Activated CD4-positive, alpha-beta T cell treated with anti-CD3 and anti-CD28 coated beads, Interleukin-2, amount 50 U/mL, for 16 hours (primary cell): Measurements from ENCODE around the gene CGNL1.
A peak's percentile ranks its signal among the peaks of the same experiment; 100 is the strongest.

Source experiments
- DNase-seq: peaks from one replicate; pipeline ENCODE4 v3.0.0-alpha.2; 2020

CGNL1 gene

DNA sequence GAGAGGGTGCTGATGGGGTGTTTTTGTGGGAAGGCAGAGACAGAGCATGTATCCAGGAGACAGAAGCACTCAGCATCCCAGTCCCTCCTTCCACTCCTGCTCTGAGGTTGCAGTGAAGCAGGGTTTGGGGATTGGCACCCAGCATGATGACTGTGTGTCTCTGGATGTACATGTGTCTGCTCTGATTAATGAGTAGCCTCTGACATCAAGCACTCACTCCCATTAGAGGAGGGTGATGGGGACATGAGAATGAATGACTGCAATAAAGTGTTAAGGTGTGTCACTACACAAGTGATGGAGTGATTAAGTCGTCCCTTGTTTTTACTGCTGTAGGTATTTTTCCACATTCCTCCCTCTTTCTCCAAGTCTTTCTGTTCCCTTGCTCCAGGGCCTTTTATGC, 205.8 kb downstream of the CGNL1 start:
- DNase-seq = no peak

DNA sequence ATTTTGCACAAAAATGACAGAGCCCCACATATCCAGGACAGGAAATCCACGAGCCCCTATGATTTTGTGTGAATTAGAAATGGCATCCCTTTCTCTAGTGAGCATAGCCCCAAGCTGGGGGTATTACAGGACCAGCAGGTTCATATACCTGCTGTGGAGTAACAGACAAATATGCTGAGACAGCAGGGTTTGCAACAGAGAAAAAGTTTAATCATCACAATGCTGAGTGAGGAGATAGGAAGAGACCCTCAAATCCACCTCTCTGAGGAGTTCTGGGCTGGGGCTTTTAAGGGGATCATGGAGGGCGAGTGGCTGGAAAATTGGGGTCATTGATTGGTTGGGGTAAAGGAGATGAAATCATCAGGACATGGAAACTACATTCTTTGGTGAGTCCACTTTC, 207.0 kb downstream of the CGNL1 start:
- no peak for DNase-seq

DNA sequence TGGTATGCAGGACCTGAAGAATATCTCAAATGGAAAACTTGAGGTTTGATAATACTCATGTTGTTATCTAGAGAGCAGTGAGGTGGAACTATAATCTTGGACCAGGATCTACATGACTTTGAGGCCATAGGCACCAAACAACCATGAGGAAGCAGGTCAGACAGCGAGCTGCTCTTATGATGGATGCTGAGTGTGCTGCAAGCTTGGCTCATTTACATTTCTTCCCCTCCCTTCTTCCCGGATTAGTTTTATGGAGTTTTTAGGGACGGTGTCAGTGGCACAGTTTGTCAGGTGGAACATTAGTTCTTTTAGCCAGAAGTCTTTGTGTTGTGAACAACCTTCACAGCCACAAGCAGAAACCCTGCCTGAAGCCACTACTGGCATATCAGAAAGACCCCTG, 207.4 kb downstream of the CGNL1 start:
- DNase-seq = no peak

DNA sequence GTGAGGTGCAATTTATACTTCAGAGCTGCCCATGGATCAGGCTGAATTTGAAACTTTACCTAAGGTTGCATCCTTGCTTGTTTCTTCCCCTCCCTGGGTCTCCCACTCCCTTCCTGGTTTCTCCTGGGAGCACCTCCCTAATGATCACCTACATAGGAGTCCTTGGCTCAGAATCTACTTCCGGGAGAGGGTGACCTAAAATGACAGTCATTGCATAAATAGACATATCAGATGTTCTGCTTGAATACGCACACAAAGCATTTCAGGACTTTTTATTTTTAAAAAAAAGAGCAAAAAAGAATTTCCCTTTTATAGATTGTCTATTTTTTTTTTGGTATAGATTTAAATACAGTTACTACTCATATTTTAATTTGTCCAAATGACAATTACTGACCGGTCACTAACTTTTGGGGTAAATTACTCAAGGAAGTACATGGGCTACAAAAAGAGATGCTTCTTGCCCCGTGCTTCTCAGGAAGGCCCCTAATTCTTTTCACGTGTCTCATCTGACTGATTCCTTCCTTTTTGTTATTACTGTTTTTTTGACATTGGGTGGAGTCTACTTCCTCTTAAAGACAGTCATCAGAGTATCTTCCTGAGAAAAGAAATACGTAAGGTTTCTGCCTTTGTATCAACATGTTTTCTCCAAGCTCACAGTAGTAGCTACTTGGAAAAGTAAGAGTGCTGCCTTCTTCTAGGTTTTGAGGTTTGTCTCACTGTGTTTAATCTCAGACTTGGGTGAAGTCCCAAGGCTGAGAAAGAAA, 210.5 kb downstream of the CGNL1 start:
- DNase-seq = peak; percentile 42

DNA sequence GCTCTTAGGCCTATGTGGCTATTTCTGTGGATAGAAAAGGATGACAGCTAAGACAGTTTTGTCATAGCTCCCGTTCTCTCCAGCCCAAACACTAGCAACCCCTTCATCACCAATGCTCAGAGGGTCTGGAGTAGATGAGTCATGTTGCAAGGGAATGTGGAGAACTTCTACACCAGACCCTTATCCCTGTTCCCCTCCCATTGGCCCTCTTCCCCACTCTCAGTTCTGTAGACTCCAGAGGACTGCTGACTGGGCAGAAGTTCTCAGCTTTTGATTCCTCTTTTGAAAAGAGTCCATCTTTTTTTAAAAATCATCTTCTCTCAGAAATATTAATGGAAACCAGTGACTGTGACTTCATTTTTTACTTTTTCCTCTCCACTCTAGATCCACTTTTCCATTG, 213.0 kb downstream of the CGNL1 start:
- DNase-seq = no peak

DNA sequence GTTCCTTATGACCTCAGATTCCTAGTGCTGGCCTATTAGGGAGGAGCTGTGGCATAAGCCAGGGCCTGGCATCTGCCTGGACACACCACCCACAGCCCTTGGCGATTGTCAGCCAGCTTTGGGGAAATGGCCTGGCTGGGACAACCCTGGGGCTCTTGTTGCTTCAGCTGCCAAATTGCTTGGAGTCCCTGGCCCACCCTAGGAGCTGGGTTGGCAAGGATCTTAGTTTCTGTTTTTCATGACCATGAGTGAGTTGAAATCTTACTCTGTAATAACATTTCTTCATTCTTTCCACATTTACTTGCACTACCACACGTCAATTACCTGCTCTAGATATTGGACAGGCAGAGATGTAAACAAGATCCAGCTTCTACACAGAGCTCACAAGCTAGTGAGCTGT, 213.4 kb downstream of the CGNL1 start:
- DNase-seq = no peak

GRCh38 chr15:57591237-57591821, 215.0 kb downstream of the CGNL1 start:
- DNase-seq = no peak

GRCh38 chr15:57591822-57592367, 215.6 kb downstream of the CGNL1 start, which contains the start of gene MYZAP:
Gene MYZAP, plus strand, starts transcription at chr15:57591904. Its CDS starts 131 bp downstream, at chr15:57592035.
- DNase-seq = peak; percentile 9

GRCh38 chr15:57592426-57592825, 216.1 kb downstream of the CGNL1 start:
- no peak for DNase-seq

DNA sequence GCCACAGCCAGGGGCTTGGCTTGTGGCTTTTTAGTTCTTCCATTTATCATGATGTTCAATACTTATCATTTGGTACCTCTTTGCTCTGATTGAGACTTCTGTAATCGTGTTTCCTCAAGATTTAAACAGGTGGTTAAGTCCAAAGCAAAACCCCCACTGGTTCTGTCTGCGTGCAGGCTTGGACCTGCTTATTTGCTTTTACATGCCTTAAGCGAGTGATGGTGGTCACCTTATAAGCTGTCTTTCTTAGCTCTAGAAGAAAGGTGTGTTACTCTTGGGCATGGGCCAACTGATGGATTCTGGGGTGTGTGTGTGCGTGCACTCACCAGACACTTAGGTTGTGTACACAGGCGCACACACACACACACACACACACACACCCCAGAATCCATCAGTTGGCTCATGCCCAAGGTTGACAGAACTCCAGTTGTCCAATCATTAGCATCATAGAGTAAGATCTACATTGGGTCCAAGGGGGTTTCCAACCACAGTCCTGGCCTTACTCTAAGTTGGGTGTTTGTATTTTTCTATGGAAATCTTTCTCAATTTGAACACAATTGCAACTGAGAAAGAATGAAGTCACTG, 216.6 kb downstream of the CGNL1 start:
- DNase-seq = no peak

- no peak for DNase-seq
These were observed 218.2 kb downstream of the CGNL1 start for GRCh38 chr15:57594479-57594878.

DNA sequence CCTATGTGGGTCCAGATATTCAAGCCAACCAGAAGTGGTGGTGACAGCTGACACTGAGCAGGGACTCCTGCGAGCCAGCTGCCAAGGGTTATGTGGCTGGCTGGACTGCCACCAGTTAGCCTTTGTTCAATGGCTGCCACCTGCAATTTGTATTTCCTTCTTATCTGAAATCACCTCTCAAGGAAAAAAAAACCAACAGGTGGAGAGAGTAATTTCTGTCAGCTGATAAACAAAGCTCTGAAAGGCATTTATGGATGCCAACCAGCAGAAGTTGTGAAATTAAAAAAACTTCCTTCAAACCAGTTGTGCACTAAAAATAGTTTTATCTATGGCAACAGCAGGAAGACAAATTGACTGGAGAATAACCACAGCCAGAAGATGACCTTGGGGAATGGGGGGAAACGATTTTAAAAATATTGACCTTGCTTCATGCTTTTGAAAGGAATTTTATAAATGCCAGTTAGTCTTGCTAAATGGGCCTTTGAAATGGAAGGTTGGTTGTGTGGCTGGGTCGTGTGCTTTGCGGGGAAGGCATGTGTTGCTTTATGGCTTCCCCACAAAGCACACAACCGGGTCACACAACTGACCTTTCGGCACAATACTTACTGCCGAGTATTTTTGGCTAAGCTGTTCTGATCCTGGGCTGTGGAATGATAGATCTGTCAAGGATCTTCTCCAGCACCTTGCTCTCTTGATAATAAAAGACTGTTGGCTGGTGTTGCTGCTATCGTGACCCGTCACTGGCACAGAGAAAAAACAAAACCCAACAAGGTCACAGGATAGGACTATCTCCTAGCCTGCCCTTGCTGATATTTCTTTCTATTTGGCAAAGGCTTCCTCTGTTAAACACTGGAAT, 218.9 kb downstream of the CGNL1 start:
- DNase-seq = no peak

DNA sequence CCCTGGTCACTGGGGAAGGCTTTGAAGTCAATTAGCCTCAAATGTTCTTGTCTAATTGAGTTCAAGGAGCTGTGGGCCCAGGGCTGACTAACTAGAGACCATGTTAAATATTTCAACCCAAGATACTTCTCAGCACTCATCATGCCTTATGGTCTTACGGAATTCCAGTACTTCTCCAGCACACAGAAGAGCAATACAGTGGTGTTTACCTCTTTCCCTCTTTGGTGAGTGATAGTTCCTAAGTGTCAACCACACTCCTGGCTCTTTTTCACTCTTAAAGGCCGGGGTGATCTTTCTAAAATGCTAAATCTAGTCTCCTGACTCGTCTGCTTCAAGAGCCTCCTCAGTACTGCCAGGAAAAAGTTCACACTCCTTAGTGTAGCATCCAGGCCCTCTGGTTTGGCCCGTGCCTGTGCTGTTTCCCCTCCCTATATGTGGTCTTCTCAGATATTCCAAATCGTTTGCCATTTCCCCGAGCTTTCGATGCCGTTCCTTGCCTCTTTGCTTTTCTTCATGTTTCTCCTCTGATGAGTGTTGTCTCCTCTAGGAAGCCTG, 220.1 kb downstream of the CGNL1 start:
- DNase-seq = no peak

DNA sequence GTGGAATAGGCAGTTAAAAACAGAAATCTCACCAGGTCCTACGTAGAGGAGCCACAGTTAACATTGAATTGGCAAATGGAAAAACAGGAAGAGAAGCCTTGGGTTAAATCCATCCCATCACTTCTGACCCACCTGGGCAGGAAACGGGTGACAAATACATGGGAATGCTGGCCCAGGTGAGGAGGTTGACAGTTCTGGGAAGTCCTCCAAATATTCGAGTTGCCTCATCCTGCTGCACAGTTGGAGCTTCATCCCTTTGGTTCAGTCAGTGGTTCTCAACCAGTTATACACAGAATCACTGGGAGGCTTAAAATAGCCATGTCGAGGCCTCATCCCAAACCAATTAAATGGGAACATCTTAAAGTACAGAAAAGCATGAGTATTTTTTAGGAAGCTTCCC, 220.7 kb downstream of the CGNL1 start:
- no peak for DNase-seq

GRCh38 chr15:57597431-57597830, 221.1 kb downstream of the CGNL1 start:
- no peak for DNase-seq

DNA sequence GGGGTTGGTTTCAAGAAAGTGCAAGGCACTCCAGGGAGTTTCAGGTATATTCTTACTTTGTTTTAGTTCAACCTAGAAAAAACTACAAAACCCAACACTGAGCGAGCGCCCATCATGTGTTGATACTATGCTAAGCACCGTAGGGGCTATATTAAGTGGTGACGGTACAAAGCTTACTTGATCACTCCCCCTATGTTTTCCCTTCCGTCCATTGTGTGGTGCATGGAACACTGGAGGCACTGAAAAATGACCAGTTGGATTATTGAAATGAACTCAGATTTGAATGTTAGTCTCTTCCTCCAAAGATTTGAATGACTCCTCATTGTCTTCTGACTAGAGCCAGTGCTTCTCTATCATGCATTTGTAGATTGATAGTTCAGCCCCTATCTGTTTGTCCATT, 222.0 kb downstream of the CGNL1 start:
- no peak for DNase-seq

- no peak for DNase-seq
These were observed 223.0 kb downstream of the CGNL1 start for GRCh38 chr15:57599296-57599810.

DNA sequence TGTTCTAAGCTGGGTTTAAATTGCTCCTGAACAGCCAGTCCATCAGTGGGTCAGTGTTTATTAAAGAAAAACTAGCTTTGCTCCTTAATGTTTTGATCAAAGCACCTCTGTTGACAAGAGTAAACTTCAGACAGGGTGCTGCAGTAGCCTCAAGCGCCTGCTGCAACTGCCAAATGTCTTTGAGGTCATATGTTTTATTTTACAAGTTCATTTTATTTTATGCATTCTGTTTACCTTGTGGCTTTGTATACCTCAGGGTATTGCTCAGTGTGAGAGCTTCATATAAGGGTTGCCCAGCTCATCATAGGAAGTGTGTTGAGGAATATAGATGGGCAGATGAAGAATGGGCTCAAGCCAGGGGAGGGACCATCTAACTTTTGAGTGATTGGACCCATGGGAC, 223.9 kb downstream of the CGNL1 start:
- no peak for DNase-seq
